Measurements from ENCODE around the gene RASAL1. TPM values are rescaled to one million over a fixed set of nuclear protein-coding genes. Genes with fewer than 3 reads are reported as not detected.

RASAL1 gene
- polyA plus RNA-seq, 1 of the 3 experiments (the other 2 are of a cell fraction) = not detected

- WGBS (ENCODE audit: low lambda C conversion rate) = 96% methylated on average over 7 of the region's 7 CpGs
- H4K20me1 ChIP-seq (ENCODE audit: insufficient read depth) = no peaks in the 10 kb centered on the region
- no peak for DNase-seq
- no peaks in the 10 kb centered on the region for H3F3A ChIP-seq (replicated peaks; ENCODE audit: insufficient read depth)
- H3K9me3 ChIP-seq = no peaks in the 10 kb centered on the region
- H3K4me3 ChIP-seq (ENCODE audit: low read depth in 2 of 2, low read length in 1 of 2) = no peak overlapping the region
- peaks cover 54 to 62% of the 10 kb centered on the region in 2 experiments for H3K36me3 ChIP-seq (replicated peaks in 1 of 2; ENCODE audit: control insufficient read depth in 1 of 2, insufficient read depth in 2 of 2, low read length in 1 of 2)
- no peak overlapping the region for H3K27ac ChIP-seq (ENCODE audit: low read depth in 2 of 2, low read length in 1 of 2)
- no peaks in the 10 kb centered on the region for H3K4me1 ChIP-seq (ENCODE audit: control insufficient read depth in 1 of 2, insufficient read depth in 2 of 2, low read depth in 1 of 2, low read length in 1 of 2)
- H3K4me2 ChIP-seq = no peak overlapping the region
- H3K9ac ChIP-seq = no peak overlapping the region
- H3K79me2 ChIP-seq (ENCODE audit: insufficient read depth) = no peaks in the 10 kb centered on the region
- TF ChIP-seq RCOR1 (IDR thresholded peaks at IDR 0.05; ENCODE audit: low read length) = no peak
- TF ChIP-seq CHD2 (IDR thresholded peaks at IDR 0.05; ENCODE audit: low read length, partially characterized antibody) = no peak
- TF ChIP-seq GATA2 (CRISPR knock-in tag; IDR thresholded peaks at IDR 0.05) = no peak
- no peak for TF ChIP-seq NRF1 (IDR thresholded peaks at IDR 0.05; ENCODE audit: low read depth, low read length)
- TF ChIP-seq NFIC (IDR thresholded peaks at IDR 0.05; ENCODE audit: borderline replicate concordance) = no peak
- TF ChIP-seq MXI1 (IDR thresholded peaks at IDR 0.05; ENCODE audit: low read depth, low read length) = no peak
- POLR2A ChIA-PET = interaction anchor here (1.3 kb wide), 1 partner anchor 11 kb away, joined by 3 read pairs; no protein-coding TSS in a partner anchor
- CTCF ChIA-PET = interaction anchor here (1.0 to 10.9 kb wide), 18 partner anchors 8 to 762 kb away, joined by 3 to 113 read pairs (median 10); partner anchors contain the start of genes DDX54 and DTX1
- no peaks in the 10 kb centered on the region for H3K27me3 ChIP-seq (ENCODE audit: insufficient read depth)
- H3K9me2 ChIP-seq = no peaks in the 10 kb centered on the region
- no peak overlapping the region for H2AFZ ChIP-seq (ENCODE audit: low read depth)
These were observed 37.6 kb upstream of the RASAL1 start for GRCh38 chr12:113173081-113173698.

DNA sequence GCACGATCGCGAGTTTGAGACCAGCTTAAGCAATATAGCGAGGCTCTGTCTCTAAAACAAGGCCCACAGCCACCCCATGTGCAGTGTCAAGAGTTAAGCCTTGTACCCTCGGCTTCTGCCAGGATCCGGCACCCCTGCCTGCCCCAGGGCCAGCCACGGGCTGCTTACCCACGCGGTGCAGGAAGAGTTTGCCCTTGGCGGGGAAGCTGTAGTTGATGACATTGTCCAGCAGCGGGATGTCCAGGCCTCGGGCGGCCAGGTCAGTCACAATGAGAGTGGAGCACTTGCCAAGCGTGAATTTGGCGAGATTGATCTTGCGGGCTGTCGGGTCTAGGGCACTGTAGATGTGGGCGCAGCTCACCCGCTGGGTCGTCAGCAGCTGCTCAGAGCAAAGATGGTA lies 36.6 kb upstream of the RASAL1 start:
- Histone ChIP-seq H3F3A (replicated peaks; ENCODE audit: insufficient read depth) (no peaks in the 10 kb centered on the region), H3K4me1 (ENCODE audit: control insufficient read depth in 1 of 2, insufficient read depth in 2 of 2, low read depth in 1 of 2, low read length in 1 of 2) (no peaks in the 10 kb centered on the region), H3K4me2 (no peak overlapping the region), H3K36me3 (replicated peaks in 1 of 2; ENCODE audit: control insufficient read depth in 1 of 2, insufficient read depth in 2 of 2, low read length in 1 of 2) (peaks cover 44 to 55% of the 10 kb centered on the region in 2 experiments), H3K9ac (no peak overlapping the region), H4K20me1 (ENCODE audit: insufficient read depth) (no peaks in the 10 kb centered on the region), H3K27me3 (ENCODE audit: insufficient read depth) (no peaks in the 10 kb centered on the region), H3K9me2 (no peaks in the 10 kb centered on the region), H3K4me3 (ENCODE audit: low read depth in 2 of 2, low read length in 1 of 2) (no peak overlapping the region), H3K9me3 (no peaks in the 10 kb centered on the region), H2AFZ (ENCODE audit: low read depth) (no peak overlapping the region), H3K27ac (ENCODE audit: low read depth in 2 of 2, low read length in 1 of 2) (no peak overlapping the region), H3K79me2 (ENCODE audit: insufficient read depth) (no peaks in the 10 kb centered on the region)
- ChIA-PET POLR2A (no interaction called here), CTCF (interaction anchor here (1.0 to 10.9 kb wide), 6 partner anchors 11 to 179 kb away, joined by 3 to 113 read pairs (median 10); no protein-coding TSS in a partner anchor)
- 97% methylated on average over 16 of the region's 20 CpGs for WGBS (ENCODE audit: low lambda C conversion rate)
- DNase-seq = no peak
- no peak for TF ChIP-seq NFIC (IDR thresholded peaks at IDR 0.05; ENCODE audit: borderline replicate concordance)
- TF ChIP-seq MAX (IDR thresholded peaks at IDR 0.05; ENCODE audit: low read depth) = no peak
- no peak for TF ChIP-seq RFX5 (IDR thresholded peaks at IDR 0.05; ENCODE audit: low read length)
- no peak for TF ChIP-seq MEF2A (IDR thresholded peaks at IDR 0.05; ENCODE audit: borderline replicate concordance, low read depth)
- no peak for TF ChIP-seq FOXJ3 (CRISPR knock-in tag; IDR thresholded peaks at IDR 0.05)
- TF ChIP-seq TAF1 (IDR thresholded peaks at IDR 0.05; ENCODE audit: borderline replicate concordance, low read depth, low read length) = no peak

GRCh38 chr12:113171543-113171942 lies 36.0 kb upstream of the RASAL1 start:
- Histone ChIP-seq H3K36me3 (replicated peaks in 1 of 2; ENCODE audit: control insufficient read depth in 1 of 2, insufficient read depth in 2 of 2, low read length in 1 of 2) (peaks cover 37 to 49% of the 10 kb centered on the region in 2 experiments), H3K27ac (ENCODE audit: low read depth in 2 of 2, low read length in 1 of 2) (no peak overlapping the region), H3K9me3 (no peaks in the 10 kb centered on the region), H3K9me2 (no peaks in the 10 kb centered on the region), H3K9ac (no peak overlapping the region), H3K27me3 (ENCODE audit: insufficient read depth) (no peaks in the 10 kb centered on the region), H4K20me1 (ENCODE audit: insufficient read depth) (no peaks in the 10 kb centered on the region), H3K4me3 (ENCODE audit: low read depth in 2 of 2, low read length in 1 of 2) (no peak overlapping the region), H3K4me1 (ENCODE audit: control insufficient read depth in 1 of 2, insufficient read depth in 2 of 2, low read depth in 1 of 2, low read length in 1 of 2) (no peaks in the 10 kb centered on the region), H3K4me2 (no peak overlapping the region), H2AFZ (ENCODE audit: low read depth) (no peak overlapping the region), H3K79me2 (ENCODE audit: insufficient read depth) (no peaks in the 10 kb centered on the region), H3F3A (replicated peaks; ENCODE audit: insufficient read depth) (no peaks in the 10 kb centered on the region)
- POLR2A ChIA-PET = no interaction called here
- CTCF ChIA-PET = interaction anchor here (1.0 to 10.9 kb wide), 3 partner anchors 10 to 122 kb away, joined by 3 to 113 read pairs (median 4); no protein-coding TSS in a partner anchor
- WGBS (ENCODE audit: low lambda C conversion rate) = 89% methylated on average over 9 of the region's 9 CpGs
- TF ChIP-seq GATA2 (CRISPR knock-in tag; IDR thresholded peaks at IDR 0.05) (no peak), MAX (IDR thresholded peaks at IDR 0.05; ENCODE audit: low read depth) (no peak), RCOR1 (IDR thresholded peaks at IDR 0.05; ENCODE audit: low read length) (no peak), IRF3 (IDR thresholded peaks at IDR 0.05; ENCODE audit: low read depth, low read length) (no peak), RAD21 (IDR thresholded peaks at IDR 0.05; ENCODE audit: low read length) (no peak), TCF12 (IDR thresholded peaks at IDR 0.05) (no peak), FOSL2 (IDR thresholded peaks at IDR 0.05; ENCODE audit: borderline replicate concordance, low read depth) (no peak), MEF2A (IDR thresholded peaks at IDR 0.05; ENCODE audit: borderline replicate concordance, low read depth) (no peak)
- TF ChIP-seq, protein P1, sequence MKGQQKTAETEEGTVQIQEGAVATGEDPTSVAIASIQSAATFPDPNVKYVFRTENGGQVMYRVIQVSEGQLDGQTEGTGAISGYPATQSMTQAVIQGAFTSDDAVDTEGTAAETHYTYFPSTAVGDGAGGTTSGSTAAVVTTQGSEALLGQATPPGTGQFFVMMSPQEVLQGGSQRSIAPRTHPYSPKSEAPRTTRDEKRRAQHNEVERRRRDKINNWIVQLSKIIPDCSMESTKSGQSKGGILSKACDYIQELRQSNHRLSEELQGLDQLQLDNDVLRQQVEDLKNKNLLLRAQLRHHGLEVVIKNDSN (IDR thresholded peaks at IDR 0.05; ENCODE audit: borderline replicate concordance, low read depth) = no peak
- DNase-seq = no peak
